EL (cell line): ENCODE data around the gene NSF.
"Not testable (repeated sequence)": the region's sequence is repeated elsewhere in the genome, so short reads cannot be mapped to it uniquely, and the experiment has no call there.

Source experiments
- DNase-seq: peaks from one replicate; pipeline ENCODE4 v3.0.0-alpha.2; 2016

The NSF gene

GRCh38 chr17:46722662-46723285, 132.3 kb downstream of the NSF start:
- DNase-seq = no peak

GRCh38 chr17:46726206-46726605, 135.7 kb downstream of the NSF start:
- DNase-seq = no peak

GRCh38 chr17:46727572-46728348, 137.3 kb downstream of the NSF start:
- peak; percentile 92 for DNase-seq

GRCh38 chr17:46730026-46730425, 139.6 kb downstream of the NSF start:
- DNase-seq = no peak

GRCh38 chr17:46730679-46731078, 140.2 kb downstream of the NSF start:
- no peak for DNase-seq

GRCh38 chr17:46732160-46732559, 141.7 kb downstream of the NSF start:
- DNase-seq = no peak

- DNase-seq = no peak
These were observed 142.4 kb downstream of the NSF start for GRCh38 chr17:46732754-46733398.

GRCh38 chr17:46733837-46734475, 143.5 kb downstream of the NSF start:
- DNase-seq = peak; percentile 64

GRCh38 chr17:46736100-46736499, 145.6 kb downstream of the NSF start:
- no peak for DNase-seq

GRCh38 chr17:46737326-46737725, 146.9 kb downstream of the NSF start:
- DNase-seq = no peak

GRCh38 chr17:46738544-46738943, 148.1 kb downstream of the NSF start:
- no peak for DNase-seq

- DNase-seq = peak; percentile 11
These were observed 149.5 kb downstream of the NSF start for GRCh38 chr17:46739982-46740381.

GRCh38 chr17:46741122-46741730, 150.8 kb downstream of the NSF start:
- DNase-seq = peak; percentile 23

GRCh38 chr17:46742565-46743270, 152.2 kb downstream of the NSF start:
- peak; percentile 98 for DNase-seq

- DNase-seq = no peak
These were observed 154.0 kb downstream of the NSF start for GRCh38 chr17:46744441-46744840.

- no peak for DNase-seq
These were observed 154.9 kb downstream of the NSF start for GRCh38 chr17:46745376-46745775.

GRCh38 chr17:46751425-46751824, 161.0 kb downstream of the NSF start:
- no peak for DNase-seq

GRCh38 chr17:46753776-46754175, 163.3 kb downstream of the NSF start:
- DNase-seq = no peak

GRCh38 chr17:46756081-46756735, 165.7 kb downstream of the NSF start:
- no peak for DNase-seq

GRCh38 chr17:46756861-46757260, 166.4 kb downstream of the NSF start:
- DNase-seq = no peak

- not testable (repeated sequence) for DNase-seq
These were observed 167.1 kb downstream of the NSF start for GRCh38 chr17:46757588-46757987.

GRCh38 chr17:46758614-46759013, 168.1 kb downstream of the NSF start:
- DNase-seq = no peak
